Thymus (tissue), 14 donors: Measurements from ENCODE around the gene CXCL1. TPM values are rescaled to one million over a fixed set of nuclear protein-coding genes. Genes with fewer than 3 reads are reported as not detected.

Source experiments
- DNase-seq, 9 donors: peaks; one replicate each; pipeline ENCODE4 v3.0.0-alpha.2; 2013; ENCODE audit warnings: low spot score in 9 of 9, low read depth in 6 of 9, missing footprints in 1 of 9
- H3K27ac ChIP-seq, 2 donors: one replicate each; pipeline ENCODE4 v1.5.1; 2013; ENCODE audit warnings: control low read depth in 1 of 2, low read depth in 1 of 2, low read length in 1 of 2, mild to moderate bottlenecking in 1 of 2, moderate library complexity in 1 of 2
- H3K27me3 ChIP-seq, 2 donors: one replicate each; pipeline ENCODE4 v1.5.1; 2013; ENCODE audit warnings: low read length in 1 of 2; ENCODE audit not compliant: control insufficient read depth in 2 of 2, insufficient read depth in 1 of 2
- H3K36me3 ChIP-seq, 2 donors: one replicate each; pipeline ENCODE4 v1.5.1; 2013; ENCODE audit warnings: low read length in 1 of 2, mild to moderate bottlenecking in 1 of 2, moderate library complexity in 1 of 2; ENCODE audit not compliant: control insufficient read depth in 2 of 2, insufficient read depth in 2 of 2
- H3K4me1 ChIP-seq, 2 donors: one replicate each; pipeline ENCODE4 v1.5.1; 2013; ENCODE audit warnings: low read length in 2 of 2; ENCODE audit not compliant: control insufficient read depth in 2 of 2, insufficient read depth in 2 of 2
- H3K4me3 ChIP-seq, 2 donors: one replicate each; pipeline ENCODE4 v1.5.1; 2013; ENCODE audit warnings: low read length in 2 of 2, control low read depth in 1 of 2, mild to moderate bottlenecking in 1 of 2
- H3K9me3 ChIP-seq, 2 donors: one replicate each; pipeline ENCODE4 v1.5.1; 2013; ENCODE audit warnings: low read length in 1 of 2, mild to moderate bottlenecking in 1 of 2; ENCODE audit not compliant: control insufficient read depth in 2 of 2, insufficient read depth in 1 of 2
- WGBS: extraction: QIAGEN DNeasy Blood & Tissue Kit; methylation state at CpG from one replicate; pipeline ENCODE4 v1.1.7; 2013; 5-methylcytosine and 5-hydroxymethylcytosine counted together
- long read RNA-seq, 10 donors: transcript quantifications; one replicate each; lab custom pipeline, GENCODE V29; 2026
- polyA plus RNA-seq: library from polyadenylated mRNA; stranded (reverse); fragments of 200-250 nt; gene quantifications from one replicate; pipeline ENCODE4 v1.2.3, GENCODE V29; 2013
- total RNA-seq: library from RNA; stranded (reverse); fragments of 120-200 nt; gene quantifications from one replicate; pipeline ENCODE4 v1.2.4, GENCODE V29; 2013
- donor health status: healthy.

The CXCL1 gene
- total RNA-seq (0.57 TPM), polyA plus RNA-seq (37.7 TPM)
- long read RNA-seq, donor 1, result 0 reads
- long read RNA-seq, donor 2, result 0 reads
- long read RNA-seq, donor 3, partial matches to known transcripts, result 0 of 2 reads
- long read RNA-seq, donor 3, other reads (novel, unspliced or antisense), result 0 of 2 reads
- long read RNA-seq, donor 4, result 0 reads
- long read RNA-seq, donor 5, result 0 reads
- long read RNA-seq, donor 6, partial matches to known transcripts, result 0 of 1 reads
- long read RNA-seq, donor 6, other reads (novel, unspliced or antisense), result 0 of 1 reads
- long read RNA-seq, donor 7, result 0 reads
- long read RNA-seq, donor 8, partial matches to known transcripts, result 0 of 2 reads
- long read RNA-seq, donor 8, other reads (novel, unspliced or antisense), result 0 of 2 reads
- long read RNA-seq, donor 9, partial matches to known transcripts, result 0 of 1 reads
- long read RNA-seq, donor 9, other reads (novel, unspliced or antisense), result 0 of 1 reads
- long read RNA-seq, donor 10, result 0 reads

- H3K9me3 ChIP-seq, result no peaks in the 10 kb centered on the region
- no peaks in the 10 kb centered on the region for H3K36me3 ChIP-seq
- H3K27ac ChIP-seq, result no peak within 1 kb of the TSS
- DNase-seq, result peak in 4 of 9 donors; percentile 45 to 70 (median 48)
- WGBS, result 13% methylated on average over 61 of the region's 61 CpGs
- H3K27me3 ChIP-seq, result peaks cover 0 to 26% of the 10 kb centered on the region in 2 donors
- H3K4me3 ChIP-seq, result peak within 1 kb of the TSS; percentile 52 to 68
- peaks cover 0 to 10% of the 10 kb centered on the region in 2 donors for H3K4me1 ChIP-seq
Observed at GRCh38 chr4:73869130-73870055, at the start of gene CXCL1. TSS of gene CXCL1 (plus strand) at chr4:73869393. CDS start at chr4:73869471, 78 bp downstream.

GRCh38 chr4:73821325-73821724 is 47.9 kb upstream of the CXCL1 start:
- Histone ChIP-seq H3K4me3 (no peak overlapping the region), H3K27me3 (no peaks in the 10 kb centered on the region), H3K36me3 (no peaks in the 10 kb centered on the region), H3K27ac (no peak overlapping the region), H3K9me3 (no peaks in the 10 kb centered on the region), H3K4me1 (peaks cover 4 to 5% of the 10 kb centered on the region in 2 donors)
- 98% methylated on average over 4 of the region's 4 CpGs for WGBS
- DNase-seq, result no peak

GRCh38 chr4:73822389-73822788 is 46.8 kb upstream of the CXCL1 start:
- no peaks in the 10 kb centered on the region for H3K4me1 ChIP-seq
- 97% methylated on average over 3 of the region's 3 CpGs for WGBS
- no peaks in the 10 kb centered on the region for H3K9me3 ChIP-seq
- H3K4me3 ChIP-seq, result no peak overlapping the region
- no peak overlapping the region for H3K27ac ChIP-seq
- no peak for DNase-seq
- no peaks in the 10 kb centered on the region for H3K36me3 ChIP-seq
- no peaks in the 10 kb centered on the region for H3K27me3 ChIP-seq

GRCh38 chr4:73822812-73823504 is 46.2 kb upstream of the CXCL1 start:
- Histone ChIP-seq H3K27ac (no peak overlapping the region), H3K27me3 (no peaks in the 10 kb centered on the region), H3K9me3 (no peaks in the 10 kb centered on the region), H3K36me3 (no peaks in the 10 kb centered on the region), H3K4me3 (no peak overlapping the region), H3K4me1 (no peaks in the 10 kb centered on the region)
- DNase-seq, result no peak

DNA sequence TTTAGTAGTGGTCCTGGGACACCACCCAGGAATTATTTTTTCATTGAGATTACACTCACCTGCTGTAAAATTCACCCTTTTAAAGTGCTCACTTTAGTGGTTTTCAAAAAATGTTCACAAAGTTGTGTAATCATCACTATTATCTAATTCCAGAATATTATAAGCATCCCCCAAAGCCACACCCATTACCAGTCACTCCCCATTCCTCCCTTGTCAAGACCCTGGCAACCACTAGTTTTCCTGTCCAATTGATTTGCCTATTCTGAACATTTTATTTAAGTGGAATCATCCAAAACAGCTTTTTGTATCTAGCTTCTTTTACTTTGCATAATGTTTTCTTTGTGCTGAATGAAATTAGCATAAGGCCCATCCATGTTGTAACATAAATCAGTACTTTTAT is 45.4 kb upstream of the CXCL1 start:
- H3K27ac ChIP-seq, result no peak overlapping the region

GRCh38 chr4:73828956-73829355 is 40.2 kb upstream of the CXCL1 start:
- DNase-seq, result no peak
- Histone ChIP-seq H3K27ac (no peak overlapping the region), H3K27me3 (no peaks in the 10 kb centered on the region), H3K36me3 (no peaks in the 10 kb centered on the region), H3K4me1 (no peaks in the 10 kb centered on the region), H3K9me3 (no peaks in the 10 kb centered on the region), H3K4me3 (no peak overlapping the region)
- 56% methylated on average over 3 of the region's 3 CpGs for WGBS

More for the DNA sequence above, 45.4 kb upstream of the CXCL1 start:
- DNase-seq, result no peak
- H3K36me3 ChIP-seq, result no peaks in the 10 kb centered on the region
- H3K9me3 ChIP-seq, result no peaks in the 10 kb centered on the region
- no peaks in the 10 kb centered on the region for H3K4me1 ChIP-seq
- H3K4me3 ChIP-seq, result no peak overlapping the region
- no peaks in the 10 kb centered on the region for H3K27me3 ChIP-seq

GRCh38 chr4:73831569-73831968 is 37.6 kb upstream of the CXCL1 start:
- H3K36me3 ChIP-seq, result no peaks in the 10 kb centered on the region
- 96% methylated on average over 2 of the region's 2 CpGs for WGBS
- no peak overlapping the region for H3K27ac ChIP-seq
- H3K9me3 ChIP-seq, result no peaks in the 10 kb centered on the region
- H3K4me1 ChIP-seq, result peaks cover 0 to 4% of the 10 kb centered on the region in 2 donors
- no peak overlapping the region for H3K4me3 ChIP-seq
- no peak for DNase-seq
- peaks cover 0 to 5% of the 10 kb centered on the region in 2 donors for H3K27me3 ChIP-seq

- no peaks in the 10 kb centered on the region for H3K9me3 ChIP-seq
- no peak overlapping the region for H3K27ac ChIP-seq
- no peaks in the 10 kb centered on the region for H3K36me3 ChIP-seq
- H3K4me3 ChIP-seq, result no peak overlapping the region
- peaks cover 0 to 10% of the 10 kb centered on the region in 2 donors for H3K4me1 ChIP-seq
- no peak for DNase-seq
- 93% methylated on average over 1 of the region's 1 CpG for WGBS
- H3K27me3 ChIP-seq, result peaks cover 0 to 11% of the 10 kb centered on the region in 2 donors
Observed at GRCh38 chr4:73832651-73833237, 36.4 kb upstream of the CXCL1 start.
